Measurements from ENCODE around the gene TANGO2. TPM values are rescaled to one million over a fixed set of nuclear protein-coding genes. Genes with fewer than 3 reads are reported as not detected.

Gene TANGO2
- total and polyA plus RNA-seq, 2 of the 8 experiments (the other 6 are each of a cell fraction or from before 2014, with no cell fraction given), result 10.1 to 18.4 TPM

- no peak; the same call in 1 of the 2 replicates for TF ChIP-seq POLR2AphosphoS5 (IDR thresholded peaks at IDR 0.05; ENCODE audit: low read depth, low read length)
- TF ChIP-seq SIRT6 (IDR thresholded peaks at IDR 0.05; ENCODE audit: low read length), result no peak
- no peak for TF ChIP-seq ASH2L (IDR thresholded peaks at IDR 0.05; ENCODE audit: low read length)
- no peak for TF ChIP-seq HDAC6 (IDR thresholded peaks at IDR 0.05; ENCODE audit: low read depth, low read length)
- no peak for TF ChIP-seq YY1 (IDR thresholded peaks at IDR 0.05; ENCODE audit: low read depth, low read length)
- no peak for TF ChIP-seq FOSL1 (IDR thresholded peaks at IDR 0.05; ENCODE audit: insufficient read depth, low read depth, low read length)
- no peak for TF ChIP-seq TEAD4 (IDR thresholded peaks at IDR 0.05; ENCODE audit: low read depth, low read length)
- no peak for TF ChIP-seq SAP30 (IDR thresholded peaks at IDR 0.05; ENCODE audit: insufficient read depth, insufficient replicate concordance, low read length)
- no peak for TF ChIP-seq NANOG (IDR thresholded peaks at IDR 0.05; ENCODE audit: insufficient read depth, low read depth, low read length, poor library complexity, severe bottlenecking)
- no peak for TF ChIP-seq CREB1 (IDR thresholded peaks at IDR 0.05)
- no peak for TF ChIP-seq E2F6 (IDR thresholded peaks at IDR 0.05)
These were observed 66.7 kb downstream of the TANGO2 start (continued) for GRCh38 chr22:20087319-20088262.

All from H1 (cell line).